IPS-20b (cell line): ENCODE data around the gene SS18.

ENCODE experiments used
- H3K27ac ChIP-seq: one replicate; pipeline ENCODE4 v1.5.1; 2013; ENCODE audit warnings: low read length
- H3K27me3 ChIP-seq: 2 replicates; pipeline ENCODE4 v1.6.1; 2013; ENCODE audit warnings: mild to moderate bottlenecking, low read length, inconsistent platforms; ENCODE audit not compliant: insufficient read depth
- H3K36me3 ChIP-seq: 2 replicates; pipeline ENCODE4 v1.6.1; 2013; ENCODE audit warnings: low read depth, mild to moderate bottlenecking, inconsistent platforms, low read length, moderate library complexity; ENCODE audit not compliant: insufficient read depth
- H3K4me1 ChIP-seq: 2 replicates; pipeline ENCODE4 v1.6.1; 2013; ENCODE audit warnings: mild to moderate bottlenecking, control low read depth, inconsistent platforms, low read length, moderate library complexity; ENCODE audit not compliant: insufficient read depth
- H3K4me3 ChIP-seq: 2 replicates; pipeline ENCODE4 v1.5.1; 2013; ENCODE audit warnings: mild to moderate bottlenecking, low read length, inconsistent platforms
- H3K9ac ChIP-seq: 2 replicates; pipeline ENCODE4 v1.6.1; 2013; ENCODE audit warnings: low read depth, mild to moderate bottlenecking, inconsistent platforms, low read length, moderate library complexity
- H3K9me3 ChIP-seq: 2 replicates; pipeline ENCODE4 v1.6.1; 2013; ENCODE audit warnings: mild to moderate bottlenecking, low read depth, low read length, inconsistent platforms; ENCODE audit not compliant: insufficient read depth

SS18 gene

GRCh38 chr18:26071020-26071419 lies 19.4 kb downstream of the SS18 start:
- H3K9ac ChIP-seq: no peak overlapping the region
- no peak overlapping the region for H3K27ac ChIP-seq
- H3K36me3 ChIP-seq: peaks cover 89% of the 10 kb centered on the region
- no peaks in the 10 kb centered on the region for H3K9me3 ChIP-seq
- H3K27me3 ChIP-seq: no peaks in the 10 kb centered on the region
- H3K4me3 ChIP-seq: no peak overlapping the region
- H3K4me1 ChIP-seq: no peaks in the 10 kb centered on the region

- no peak overlapping the region for H3K4me3 ChIP-seq
- H3K9ac ChIP-seq: no peak overlapping the region
- no peaks in the 10 kb centered on the region for H3K27me3 ChIP-seq
- H3K9me3 ChIP-seq: no peaks in the 10 kb centered on the region
- no peak overlapping the region for H3K27ac ChIP-seq
- peaks cover 26% of the 10 kb centered on the region for H3K36me3 ChIP-seq
- H3K4me1 ChIP-seq: no peaks in the 10 kb centered on the region
Measured at GRCh38 chr18:26059357-26059756, 31.1 kb downstream of the SS18 start.

- H3K4me1 ChIP-seq: no peaks in the 10 kb centered on the region
- no peak overlapping the region for H3K27ac ChIP-seq
- H3K27me3 ChIP-seq: no peaks in the 10 kb centered on the region
- no peak overlapping the region for H3K4me3 ChIP-seq
- peaks cover 43% of the 10 kb centered on the region for H3K36me3 ChIP-seq
- no peaks in the 10 kb centered on the region for H3K9me3 ChIP-seq
- no peak overlapping the region for H3K9ac ChIP-seq
Measured at GRCh38 chr18:26057344-26057773, 33.1 kb downstream of the SS18 start.

- Histone ChIP-seq H3K27me3 (no peaks in the 10 kb centered on the region), H3K36me3 (peaks cover 52% of the 10 kb centered on the region), H3K4me1 (no peaks in the 10 kb centered on the region), H3K9ac (no peak overlapping the region), H3K4me3 (no peak overlapping the region), H3K9me3 (no peaks in the 10 kb centered on the region), H3K27ac (no peak overlapping the region)
Measured at GRCh38 chr18:26056291-26056690, 34.1 kb downstream of the SS18 start.

GRCh38 chr18:26052505-26052904 lies 37.9 kb downstream of the SS18 start:
- peaks cover 65% of the 10 kb centered on the region for H3K36me3 ChIP-seq
- H3K4me1 ChIP-seq: no peaks in the 10 kb centered on the region
- no peak overlapping the region for H3K9ac ChIP-seq
- no peaks in the 10 kb centered on the region for H3K9me3 ChIP-seq
- H3K27me3 ChIP-seq: no peaks in the 10 kb centered on the region
- no peak overlapping the region for H3K4me3 ChIP-seq
- no peak overlapping the region for H3K27ac ChIP-seq

- Histone ChIP-seq H3K9me3 (no peaks in the 10 kb centered on the region), H3K27me3 (no peaks in the 10 kb centered on the region), H3K4me3 (no peak overlapping the region), H3K27ac (no peak overlapping the region), H3K4me1 (no peaks in the 10 kb centered on the region), H3K9ac (no peak overlapping the region), H3K36me3 (peaks cover 63% of the 10 kb centered on the region)
Measured at GRCh38 chr18:26051843-26052242, 38.6 kb downstream of the SS18 start.

- Histone ChIP-seq H3K36me3 (peaks cover 35% of the 10 kb centered on the region), H3K27ac (no peak overlapping the region), H3K9me3 (no peaks in the 10 kb centered on the region), H3K27me3 (no peaks in the 10 kb centered on the region), H3K4me3 (no peak overlapping the region), H3K4me1 (no peaks in the 10 kb centered on the region), H3K9ac (no peak overlapping the region)
Measured at GRCh38 chr18:26046419-26047077, 43.9 kb downstream of the SS18 start.

- no peak overlapping the region for H3K9ac ChIP-seq
- H3K4me3 ChIP-seq: no peak overlapping the region
- H3K9me3 ChIP-seq: no peaks in the 10 kb centered on the region
- no peak overlapping the region for H3K27ac ChIP-seq
- H3K27me3 ChIP-seq: no peaks in the 10 kb centered on the region
- H3K36me3 ChIP-seq: peaks cover 25% of the 10 kb centered on the region; the same call in 1 of the 2 replicates
- H3K4me1 ChIP-seq: no peaks in the 10 kb centered on the region
Measured at GRCh38 chr18:26044807-26045206, 45.6 kb downstream of the SS18 start.

- peaks cover 11% of the 10 kb centered on the region; the same call in 1 of the 2 replicates for H3K4me1 ChIP-seq
- no peak overlapping the region for H3K9ac ChIP-seq
- no peak overlapping the region for H3K4me3 ChIP-seq
- no peak overlapping the region for H3K27ac ChIP-seq
- no peaks in the 10 kb centered on the region for H3K27me3 ChIP-seq
- no peaks in the 10 kb centered on the region for H3K9me3 ChIP-seq
- H3K36me3 ChIP-seq: peaks cover 26% of the 10 kb centered on the region
Measured at GRCh38 chr18:26040051-26040656, 50.3 kb downstream of the SS18 start.

- H3K27me3 ChIP-seq: no peaks in the 10 kb centered on the region
- H3K9ac ChIP-seq: no peak overlapping the region
- no peak overlapping the region for H3K27ac ChIP-seq
- H3K4me1 ChIP-seq: peaks cover 16% of the 10 kb centered on the region; the same call in 1 of the 2 replicates
- H3K36me3 ChIP-seq: peaks cover 34% of the 10 kb centered on the region
- H3K9me3 ChIP-seq: no peaks in the 10 kb centered on the region
- no peak overlapping the region for H3K4me3 ChIP-seq
Measured at GRCh38 chr18:26039203-26039602, 51.2 kb downstream of the SS18 start.

GRCh38 chr18:26036635-26037034 lies 53.8 kb downstream of the SS18 start:
- Histone ChIP-seq H3K4me1 (peaks cover 16% of the 10 kb centered on the region; the same call in 1 of the 2 replicates), H3K9me3 (no peaks in the 10 kb centered on the region), H3K36me3 (peaks cover 59% of the 10 kb centered on the region), H3K9ac (no peak overlapping the region), H3K27ac (no peak overlapping the region), H3K27me3 (no peaks in the 10 kb centered on the region), H3K4me3 (no peak overlapping the region)

- Histone ChIP-seq H3K27ac (no peak overlapping the region), H3K9me3 (no peaks in the 10 kb centered on the region), H3K4me1 (peaks cover 16% of the 10 kb centered on the region; the same call in 1 of the 2 replicates), H3K27me3 (no peaks in the 10 kb centered on the region), H3K36me3 (peaks cover 76% of the 10 kb centered on the region), H3K4me3 (no peak overlapping the region), H3K9ac (no peak overlapping the region)
Measured at GRCh38 chr18:26034850-26035497, 55.4 kb downstream of the SS18 start.
